GM10248 (cell line): ENCODE data around the gene SLC37A2.

ENCODE experiments used
- CTCF ChIA-PET: fragments of 300-600 bp; sonication (Branson Sonifier 250); formaldehyde crosslinking; extraction: SDS; loops from one replicate; lab custom pipeline; 2021; ENCODE audit warnings: antibody characterized with exemption; lab: Yijun Ruan, JAX
- POLR2A ChIA-PET: fragments of 350-650 bp; sonication (Branson Sonifier 250); formaldehyde crosslinking; extraction: SDS; loops from one replicate; lab custom pipeline; 2020; ENCODE audit warnings: antibody characterized with exemption; lab: Yijun Ruan, JAX
- DNase-seq: peaks from one replicate; pipeline ENCODE4 v3.0.0; 2012; ENCODE audit errors: extremely low spot score
- CTCF ChIP-seq: IDR thresholded peaks from 2 replicates; pipeline ENCODE4 v1.5.1; 2012; ENCODE audit warnings: mild to moderate bottlenecking, low read depth; ENCODE audit errors: extremely low read depth, missing control alignments, control extremely low read depth

The SLC37A2 gene

GRCh38 chr11:125069008-125069407 lies 5.9 kb downstream of the SLC37A2 start:
- CTCF ChIA-PET = interaction anchor here (0.9 to 1.4 kb wide), 2 partner anchors 22 to 384 kb away, joined by 3 read pairs; no protein-coding TSS in a partner anchor
- TF ChIP-seq CTCF = no peak
- DNase-seq = no peak
- POLR2A ChIA-PET = no interaction called here

- POLR2A ChIA-PET = no interaction called here
- peak; percentile 10 for DNase-seq
- CTCF ChIA-PET = interaction anchor here (1.0 to 1.5 kb wide), 5 partner anchors 9 to 383 kb away, joined by 3 to 8 read pairs (median 3); no protein-coding TSS in a partner anchor
- no peak for TF ChIP-seq CTCF
Observed at GRCh38 chr11:125069796-125070195, 6.7 kb downstream of the SLC37A2 start.

- no peak for TF ChIP-seq CTCF
- POLR2A ChIA-PET = no interaction called here
- DNase-seq = peak; percentile 83
- CTCF ChIA-PET = interaction anchor here (1.0 to 1.5 kb wide), 5 partner anchors 10 to 72 kb away, joined by 3 to 8 read pairs (median 3); no protein-coding TSS in a partner anchor
Observed at GRCh38 chr11:125070699-125071254, 7.7 kb downstream of the SLC37A2 start.

- TF ChIP-seq CTCF = no peak
- ChIA-PET POLR2A (interaction anchor here (0.7 kb wide), 1 partner anchor 40 kb away, joined by 3 read pairs; the partner anchor contains the start of gene TMEM218), CTCF (interaction anchor here (1.0 to 1.9 kb wide), 7 partner anchors 10 to 71 kb away, joined by 3 to 8 read pairs (median 4); partner anchors contain the start of gene TMEM218)
- DNase-seq = peak; percentile 18
Observed at GRCh38 chr11:125071435-125071834, 8.3 kb downstream of the SLC37A2 start.

- peak; percentile 19 for DNase-seq
- ChIA-PET POLR2A (interaction anchor here (0.7 to 1.2 kb wide), 2 partner anchors 9 to 40 kb away, joined by 3 read pairs; partner anchors contain the start of genes SLC37A2 and TMEM218), CTCF (interaction anchor here (1.0 to 2.0 kb wide), 10 partner anchors 8 to 195 kb away, joined by 3 to 9 read pairs (median 5); partner anchors contain the start of genes SLC37A2 and TMEM218)
- no peak for TF ChIP-seq CTCF
Observed at GRCh38 chr11:125071846-125072217, 8.7 kb downstream of the SLC37A2 start.

GRCh38 chr11:125072218-125072960 lies 9.3 kb downstream of the SLC37A2 start:
- peak; percentile 89 for DNase-seq
- CTCF ChIA-PET = interaction anchor here (1.0 to 2.0 kb wide), 10 partner anchors 9 to 196 kb away, joined by 3 to 9 read pairs (median 5); partner anchors contain the start of genes SLC37A2 and TMEM218
- TF ChIP-seq CTCF = no peak
- POLR2A ChIA-PET = interaction anchor here (0.7 to 1.2 kb wide), 2 partner anchors 10 to 39 kb away, joined by 3 to 5 read pairs; partner anchors contain the start of genes SLC37A2 and TMEM218
